OCI-LY7 (cell line): Measurements from ENCODE around the gene SRSF7. TPM values are rescaled to one million over a fixed set of nuclear protein-coding genes. Genes with fewer than 3 reads are reported as not detected.

Experiments used
- BruUV-seq: library from RNA; stranded (reverse); fragments of 400-500 nt; replicated peaks from 2 replicates; lab custom pipeline; 2021; lab: Mats Ljungman, UMichigan
- CTCF ChIA-PET: fragments of 300-600 bp; sonication (Branson Sonifier 250); formaldehyde crosslinking; loops from one replicate; lab custom pipeline; 2022; ENCODE audit warnings: antibody characterized with exemption; ENCODE audit not compliant: unreplicated experiment; lab: Charles Lee
- POLR2A ChIA-PET: fragments of 300-600 bp; sonication (Branson Sonifier 250); formaldehyde crosslinking; loops from one replicate; lab custom pipeline; 2022; ENCODE audit warnings: antibody characterized with exemption; lab: Charles Lee
- DNase-seq: peaks from one replicate; pipeline ENCODE4 v3.0.0-alpha.2; 2015; ENCODE audit warnings: low spot score
- H2AFZ ChIP-seq: fragments of 200-600 bp; sonication (generic), shearing (Covaris generic); 2 replicates; pipeline ENCODE4 v1.6.1; 2014; ENCODE audit warnings: mild to moderate bottlenecking, antibody characterized with exemption, low read length, moderate library complexity
- H3K27ac ChIP-seq: fragments of 200-600 bp; sonication (generic); 2 replicates; pipeline ENCODE4 v1.5.1; 2014; ENCODE audit warnings: mixed run types, low read depth, mild to moderate bottlenecking, moderate library complexity, low read length, inconsistent platforms; ENCODE audit not compliant: poor library complexity, severe bottlenecking
- H3K36me3 ChIP-seq: fragments of 200-600 bp; sonication (generic); 2 replicates; pipeline ENCODE4 v1.6.1; 2014; ENCODE audit warnings: mild to moderate bottlenecking, antibody characterized with exemption, low read length, moderate library complexity, mixed read lengths; ENCODE audit not compliant: insufficient read depth
- H3K4me1 ChIP-seq: fragments of 200-600 bp; sonication (generic); 2 replicates; pipeline ENCODE4 v1.5.1; 2014; ENCODE audit warnings: mild to moderate bottlenecking, low read length; ENCODE audit not compliant: insufficient read depth, poor library complexity, severe bottlenecking
- H3K4me2 ChIP-seq: fragments of 200-600 bp; sonication (generic); 2 replicates; pipeline ENCODE4 v1.6.1; 2014; ENCODE audit warnings: mild to moderate bottlenecking, low read length
- H3K4me3 ChIP-seq: fragments of 200-600 bp; sonication (generic); 2 replicates; pipeline ENCODE4 v1.5.1; 2014; ENCODE audit warnings: mild to moderate bottlenecking, low read depth, low read length; ENCODE audit not compliant: poor library complexity, severe bottlenecking
- H3K79me2 ChIP-seq: fragments of 200-600 bp; sonication (generic); 2 replicates; pipeline ENCODE4 v1.6.1; 2016; ENCODE audit warnings: low read depth, mild to moderate bottlenecking, low read length, moderate library complexity, mixed read lengths; ENCODE audit not compliant: insufficient read depth
- H3K9me2 ChIP-seq: fragments of 200-600 bp; sonication (generic); 2 replicates; pipeline ENCODE4 v1.6.1; 2016; ENCODE audit warnings: mild to moderate bottlenecking, low read length, mixed read lengths; ENCODE audit not compliant: insufficient read depth
- H3K9me3 ChIP-seq: fragments of 200-600 bp; sonication (generic); 2 replicates; pipeline ENCODE4 v1.6.1; 2014; ENCODE audit warnings: mild to moderate bottlenecking, mixed run types, low read length, mixed read lengths
- H4K20me1 ChIP-seq: fragments of 200-600 bp; sonication (generic); 2 replicates; pipeline ENCODE4 v1.6.1; 2014; ENCODE audit warnings: mild to moderate bottlenecking, antibody characterized with exemption, low read length, moderate library complexity, mixed read lengths; ENCODE audit not compliant: insufficient read depth
- CTCF ChIP-seq: fragments of 200-600 bp; sonication (generic); conservative IDR thresholded peaks from 2 replicates; pipeline ENCODE4 v1.5.1; 2014; ENCODE audit warnings: mild to moderate bottlenecking, antibody characterized with exemption, low read length, moderate library complexity, mixed read lengths
- EZH2phosphoT487 ChIP-seq: fragments of 200-600 bp; sonication (generic); IDR thresholded peaks from 2 replicates; pipeline ENCODE4 v1.6.1; 2018; ENCODE audit warnings: low read depth, borderline replicate concordance, mild to moderate bottlenecking, mixed run types, antibody characterized with exemption, low read length, moderate library complexity, mixed read lengths
- intact Hi-C: fragments of 100-400 bp; cut with micrococcal nuclease; formaldehyde crosslinking; loops from one replicate; pipeline ENCODE4 v1.10.0; 2022; ENCODE audit not compliant: unreplicated experiment
- total RNA-seq, 2 experiments: library from RNA; depleted of rRNA in 1 of 2; stranded (reverse); fragments of >200 nt in 1 of 2; shearing (Covaris generic) in 1 of 2; gene quantifications; 2 replicates each; pipeline ENCODE4 v1.2.3, GENCODE V29; 2014 to 2022

The SRSF7 gene
- total RNA-seq, 2 experiments from 2014 or later: 320 to 337 TPM

- POLR2A ChIA-PET: interaction anchor here (0.6 to 3.8 kb wide), 22 partner anchors 9 to 379 kb away, joined by 3 to 36 read pairs (median 6); partner anchors contain the start of gene GEMIN6
- H3K27ac ChIP-seq: peak overlapping the region; percentile 80
- no peaks in the 10 kb centered on the region for H3K9me2 ChIP-seq
- H2AFZ ChIP-seq: no peak overlapping the region
- peaks cover 70% of the 10 kb centered on the region for H3K79me2 ChIP-seq
- peak; percentile 66 for DNase-seq
- BruUV-seq: no TSS peak
- peak overlapping the region; percentile 79 for H3K4me2 ChIP-seq
- intact Hi-C loops: loop anchor here (5.0 kb wide), 1 partner anchor 372 kb away; the partner anchor contains the start of gene SOS1
- H3K4me3 ChIP-seq: peak overlapping the region; percentile 88
- peaks cover 42% of the 10 kb centered on the region for H4K20me1 ChIP-seq
- H3K9me3 ChIP-seq: no peaks in the 10 kb centered on the region
- CTCF ChIA-PET: interaction anchor here (1.1 kb wide), 1 partner anchor 168 kb away, joined by 3 read pairs; no protein-coding TSS in a partner anchor
- peaks cover 58% of the 10 kb centered on the region for H3K36me3 ChIP-seq
- H3K4me1 ChIP-seq: peaks cover 59% of the 10 kb centered on the region
- no peak for TF ChIP-seq CTCF
- TF ChIP-seq EZH2phosphoT487: no peak
These were observed 910 bp downstream of the SRSF7 start for GRCh38 chr2:38750011-38750890.

GRCh38 chr2:38748943-38749804, 2.0 kb downstream of the SRSF7 start:
- Histone ChIP-seq H3K27ac (peak overlapping the region; percentile 80), H3K79me2 (peaks cover 80% of the 10 kb centered on the region), H2AFZ (no peak overlapping the region), H3K9me3 (no peaks in the 10 kb centered on the region), H3K36me3 (peaks cover 69% of the 10 kb centered on the region), H3K4me3 (peak overlapping the region; percentile 88), H4K20me1 (peaks cover 46% of the 10 kb centered on the region), H3K4me1 (peaks cover 57% of the 10 kb centered on the region), H3K9me2 (no peaks in the 10 kb centered on the region), H3K4me2 (peak overlapping the region; percentile 79)
- BruUV-seq: TSS peak; percentile 57
- CTCF ChIA-PET: no interaction called here
- intact Hi-C loops: loop anchor here (10.0 kb wide), 1 partner anchor 434 kb away; no protein-coding TSS in a partner anchor
- TF ChIP-seq EZH2phosphoT487 (no peak), CTCF (no peak)
- DNase-seq: no peak
- POLR2A ChIA-PET: interaction anchor here (0.7 to 3.8 kb wide), 4 partner anchors 15 to 380 kb away, joined by 3 to 28 read pairs (median 4); no protein-coding TSS in a partner anchor
